D341Med (cell line): ENCODE data around the gene UGT1A9.

Source experiments
- DNase-seq: peaks from one replicate; pipeline ENCODE4 v3.0.0; 2012; ENCODE audit warnings: low spot score

Gene UGT1A9

GRCh38 chr2:233817361-233817911 is 145.7 kb downstream of the UGT1A9 start:
- no peak for DNase-seq

DNA sequence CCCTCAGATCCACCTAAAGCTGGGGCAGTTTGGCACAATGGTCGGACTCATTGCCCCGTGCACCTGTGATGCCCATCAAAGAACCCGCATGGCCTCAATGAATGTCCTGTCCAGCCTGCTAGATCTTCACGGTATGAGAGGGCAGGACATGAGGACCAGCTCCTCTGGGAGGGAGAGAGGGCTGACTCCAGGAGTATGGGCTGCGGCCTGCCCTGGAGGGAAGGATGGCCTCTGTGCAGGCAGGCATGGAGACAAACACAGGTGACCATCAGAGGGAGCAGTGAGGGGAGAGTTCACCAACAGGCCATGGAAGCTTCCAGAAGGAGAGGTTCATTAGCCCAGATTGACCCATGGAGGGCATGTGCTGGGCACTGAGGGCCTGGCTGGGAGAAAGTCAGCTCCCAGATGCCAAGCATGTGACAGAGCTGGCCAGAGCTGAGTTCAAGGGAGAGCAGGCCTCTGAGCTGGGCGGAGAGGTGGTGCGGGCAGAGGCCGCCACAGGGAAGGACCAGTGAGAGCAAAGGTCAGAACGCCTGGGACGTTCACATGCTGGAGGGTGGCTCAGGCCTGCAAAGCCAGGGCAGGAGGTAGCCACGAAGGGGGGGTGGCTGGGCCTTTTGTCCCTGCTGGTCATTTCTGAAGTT is 146.4 kb downstream of the UGT1A9 start:
- DNase-seq, result no peak

DNA sequence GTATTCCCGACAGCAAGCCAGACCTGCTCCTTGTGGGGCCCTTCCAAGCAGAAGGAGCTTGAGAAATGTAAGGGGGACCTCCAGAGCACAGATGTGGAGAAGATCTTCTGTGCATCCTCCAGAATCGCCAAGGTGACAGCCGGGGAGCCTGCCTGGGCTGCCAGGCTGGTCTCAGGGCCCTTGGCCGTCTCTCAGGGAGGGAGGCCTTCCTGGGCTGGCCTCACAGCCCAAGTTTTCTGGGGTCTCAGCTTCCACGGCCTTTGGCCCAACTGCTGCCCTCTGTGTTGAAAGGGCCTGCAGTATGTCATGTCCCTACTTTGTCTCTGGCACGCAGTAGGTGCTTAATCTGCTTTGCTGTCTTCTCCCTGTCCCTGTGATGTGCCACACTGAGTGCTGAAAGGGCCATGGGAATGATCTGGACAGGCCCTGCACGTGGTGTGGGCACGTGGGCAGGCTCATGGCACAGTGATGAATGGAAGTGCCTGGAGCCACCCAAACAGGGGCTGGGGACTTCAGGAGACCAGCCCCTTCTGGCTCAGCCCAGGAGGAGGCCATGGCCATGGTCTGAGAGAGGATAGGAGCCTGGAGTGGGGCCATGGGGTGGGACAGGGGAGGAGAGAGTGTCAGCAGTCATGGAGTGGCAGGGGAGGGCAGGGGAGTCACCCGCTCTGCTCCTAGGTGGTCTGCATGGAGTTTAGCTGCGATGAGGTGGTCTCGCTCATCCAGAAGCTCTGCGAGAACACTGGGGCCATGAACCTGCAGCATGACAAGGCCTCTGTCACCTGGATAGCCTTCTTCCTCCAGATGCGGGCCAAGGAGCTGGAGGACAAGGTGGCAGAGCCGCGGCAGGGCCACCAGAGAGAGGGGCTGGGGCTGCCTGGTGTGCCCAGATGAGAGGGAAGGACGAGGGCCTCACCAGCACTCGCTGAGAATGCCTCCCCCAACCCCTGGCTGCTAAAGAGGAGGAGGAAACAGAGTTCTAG is 147.2 kb downstream of the UGT1A9 start:
- no peak for DNase-seq

- no peak for DNase-seq
Measured at GRCh38 chr2:233819884-233820773, 148.4 kb downstream of the UGT1A9 start.

GRCh38 chr2:233820774-233821105 is 149.0 kb downstream of the UGT1A9 start:
- no peak for DNase-seq

GRCh38 chr2:233821196-233821595 is 149.5 kb downstream of the UGT1A9 start:
- no peak for DNase-seq

DNA sequence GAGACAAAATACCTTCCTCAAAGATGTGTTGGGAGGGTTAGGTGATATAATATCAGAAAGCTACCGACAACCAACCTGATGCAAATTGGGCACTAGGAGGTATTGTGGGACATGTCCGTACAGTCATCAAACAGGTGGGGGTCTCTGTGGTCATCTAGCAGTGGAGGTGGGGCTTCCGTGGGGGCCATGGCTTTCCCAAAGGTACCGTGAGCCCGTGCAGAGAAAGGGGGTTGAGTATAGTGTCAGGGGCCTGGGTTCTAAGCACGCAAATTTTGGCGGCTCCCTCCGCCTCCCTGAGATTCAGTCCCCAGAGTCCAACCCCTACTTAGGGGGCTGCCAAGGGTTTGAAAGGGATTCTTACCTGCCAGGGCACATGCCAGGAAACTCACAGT is 150.0 kb downstream of the UGT1A9 start:
- no peak for DNase-seq

- DNase-seq, result no peak
Measured at GRCh38 chr2:233822101-233822771, 150.5 kb downstream of the UGT1A9 start.
